Neural progenitor cell (in vitro differentiated cells): ENCODE results near the gene GLP2R.

Experiments used
- EZH2 ChIP-seq: fragments of 200-600 bp; sonication (generic); IDR thresholded peaks from 2 replicates; pipeline ENCODE4 v1.6.1; 2017; ENCODE audit warnings: antibody characterized with exemption, mild to moderate bottlenecking, moderate library complexity
- TF ChIP-seq, protein P1 (sequence below): fragments of 200-600 bp; sonication (generic); IDR thresholded peaks from 2 replicates; pipeline ENCODE4 v1.5.1; 2017; ENCODE audit warnings: antibody characterized with exemption, mild to moderate bottlenecking

DNA sequence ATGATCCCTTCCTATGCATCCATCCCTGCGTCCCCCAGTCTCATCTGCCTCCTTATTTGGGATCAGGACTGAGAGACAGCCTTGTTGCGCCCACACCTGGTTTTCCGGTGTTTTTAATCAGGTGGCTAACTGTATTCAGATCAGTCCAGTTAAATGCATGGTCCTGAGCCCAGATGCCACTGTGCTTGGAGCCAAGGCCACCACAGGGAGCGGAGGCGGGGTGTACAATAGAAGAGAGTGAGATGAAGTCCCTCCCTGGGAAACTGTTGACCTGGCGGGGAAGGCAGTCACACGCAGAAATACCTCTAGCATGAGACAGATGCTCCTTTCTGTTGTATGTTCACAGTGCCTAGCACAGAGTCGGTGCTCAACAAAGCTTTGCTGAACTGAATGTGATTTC, 73.1 kb downstream of the GLP2R start:
- TF ChIP-seq, protein P1, sequence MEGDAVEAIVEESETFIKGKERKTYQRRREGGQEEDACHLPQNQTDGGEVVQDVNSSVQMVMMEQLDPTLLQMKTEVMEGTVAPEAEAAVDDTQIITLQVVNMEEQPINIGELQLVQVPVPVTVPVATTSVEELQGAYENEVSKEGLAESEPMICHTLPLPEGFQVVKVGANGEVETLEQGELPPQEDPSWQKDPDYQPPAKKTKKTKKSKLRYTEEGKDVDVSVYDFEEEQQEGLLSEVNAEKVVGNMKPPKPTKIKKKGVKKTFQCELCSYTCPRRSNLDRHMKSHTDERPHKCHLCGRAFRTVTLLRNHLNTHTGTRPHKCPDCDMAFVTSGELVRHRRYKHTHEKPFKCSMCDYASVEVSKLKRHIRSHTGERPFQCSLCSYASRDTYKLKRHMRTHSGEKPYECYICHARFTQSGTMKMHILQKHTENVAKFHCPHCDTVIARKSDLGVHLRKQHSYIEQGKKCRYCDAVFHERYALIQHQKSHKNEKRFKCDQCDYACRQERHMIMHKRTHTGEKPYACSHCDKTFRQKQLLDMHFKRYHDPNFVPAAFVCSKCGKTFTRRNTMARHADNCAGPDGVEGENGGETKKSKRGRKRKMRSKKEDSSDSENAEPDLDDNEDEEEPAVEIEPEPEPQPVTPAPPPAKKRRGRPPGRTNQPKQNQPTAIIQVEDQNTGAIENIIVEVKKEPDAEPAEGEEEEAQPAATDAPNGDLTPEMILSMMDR, result no peak
- no peak for TF ChIP-seq EZH2
